ENCODE data around the gene USP24. TPM values are rescaled to one million over a fixed set of nuclear protein-coding genes. Genes with fewer than 3 reads are reported as not detected.
A peak's percentile ranks its signal among the peaks of the same experiment; 100 is the strongest.

USP24 gene
- total and polyA plus RNA-seq, 12 donors = 11.3 to 45.1 (median 25.9) TPM

DNA sequence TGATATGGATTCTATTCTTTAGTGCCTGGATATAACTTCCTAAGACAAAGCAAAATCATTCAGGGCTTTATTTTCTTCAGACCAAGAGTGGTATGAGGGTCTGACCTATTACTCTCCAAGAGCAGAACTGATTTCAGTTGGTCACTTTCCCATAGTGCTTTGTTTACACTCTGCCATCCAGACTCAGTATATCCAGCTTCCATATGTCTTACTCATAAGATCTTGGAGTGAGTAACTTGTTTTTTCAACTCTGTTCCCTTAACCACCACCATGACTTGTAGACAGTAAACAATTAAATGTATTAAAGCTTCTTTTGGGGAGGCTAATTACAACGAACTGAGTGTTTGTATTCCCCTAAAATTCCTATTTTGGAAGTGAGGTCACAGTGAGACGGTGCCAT lies 83.4 kb downstream of the USP24 start:
- no peak for TF ChIP-seq POLR2A (IDR thresholded peaks at IDR 0.05)
- TF ChIP-seq, protein P1, sequence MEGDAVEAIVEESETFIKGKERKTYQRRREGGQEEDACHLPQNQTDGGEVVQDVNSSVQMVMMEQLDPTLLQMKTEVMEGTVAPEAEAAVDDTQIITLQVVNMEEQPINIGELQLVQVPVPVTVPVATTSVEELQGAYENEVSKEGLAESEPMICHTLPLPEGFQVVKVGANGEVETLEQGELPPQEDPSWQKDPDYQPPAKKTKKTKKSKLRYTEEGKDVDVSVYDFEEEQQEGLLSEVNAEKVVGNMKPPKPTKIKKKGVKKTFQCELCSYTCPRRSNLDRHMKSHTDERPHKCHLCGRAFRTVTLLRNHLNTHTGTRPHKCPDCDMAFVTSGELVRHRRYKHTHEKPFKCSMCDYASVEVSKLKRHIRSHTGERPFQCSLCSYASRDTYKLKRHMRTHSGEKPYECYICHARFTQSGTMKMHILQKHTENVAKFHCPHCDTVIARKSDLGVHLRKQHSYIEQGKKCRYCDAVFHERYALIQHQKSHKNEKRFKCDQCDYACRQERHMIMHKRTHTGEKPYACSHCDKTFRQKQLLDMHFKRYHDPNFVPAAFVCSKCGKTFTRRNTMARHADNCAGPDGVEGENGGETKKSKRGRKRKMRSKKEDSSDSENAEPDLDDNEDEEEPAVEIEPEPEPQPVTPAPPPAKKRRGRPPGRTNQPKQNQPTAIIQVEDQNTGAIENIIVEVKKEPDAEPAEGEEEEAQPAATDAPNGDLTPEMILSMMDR (IDR thresholded peaks at IDR 0.05) = no peak
- H3K4me3 ChIP-seq = no peak overlapping the region
- H3K36me3 ChIP-seq (replicated peaks in 1 of 2) = peaks cover 0 to 56% of the 10 kb centered on the region in 2 donors
- 76 to 100% (median 86%) methylated on average over 2 of the region's 2 CpGs for WGBS, 4 donors
- H3K27ac ChIP-seq = no peak overlapping the region
- no peaks in the 10 kb centered on the region for H3K27me3 ChIP-seq
- no peak for DNase-seq
- intact Hi-C loops (cut with DNase I) = no loop called here
- no peaks in the 10 kb centered on the region for H3K9me3 ChIP-seq (replicated peaks in 1 of 3)
- peaks cover 9 to 11% of the 10 kb centered on the region in 2 donors for H3K4me1 ChIP-seq (replicated peaks in 1 of 2)

GRCh38 chr1:55131218-55131617 lies 83.9 kb downstream of the USP24 start:
- Histone ChIP-seq H3K36me3 (replicated peaks in 1 of 2) (peaks cover 0 to 50% of the 10 kb centered on the region in 2 donors), H3K4me1 (replicated peaks in 1 of 2) (peaks cover 9 to 11% of the 10 kb centered on the region in 2 donors), H3K27me3 (no peaks in the 10 kb centered on the region), H3K4me3 (no peak overlapping the region), H3K9me3 (replicated peaks in 1 of 3) (no peaks in the 10 kb centered on the region), H3K27ac (no peak overlapping the region)
- TF ChIP-seq, protein P1 (IDR thresholded peaks at IDR 0.05) = no peak
- no peak for TF ChIP-seq POLR2A (IDR thresholded peaks at IDR 0.05)
- 82 to 91% (median 83%) methylated on average over 2 of the region's 2 CpGs for WGBS, 4 donors
- intact Hi-C loops (cut with DNase I) = no loop called here
- DNase-seq = no peak

- Histone ChIP-seq H3K27ac (no peak overlapping the region), H3K9me3 (replicated peaks in 1 of 3) (no peaks in the 10 kb centered on the region), H3K27me3 (no peaks in the 10 kb centered on the region), H3K4me3 (no peak overlapping the region), H3K4me1 (replicated peaks in 1 of 2) (peaks cover 9 to 11% of the 10 kb centered on the region in 2 donors), H3K36me3 (replicated peaks in 1 of 2) (peaks cover 0 to 49% of the 10 kb centered on the region in 2 donors)
- TF ChIP-seq, protein P1 (IDR thresholded peaks at IDR 0.05) = no peak
- no peak for TF ChIP-seq POLR2A (IDR thresholded peaks at IDR 0.05)
- intact Hi-C loops (cut with DNase I) = no loop called here
- 50 to 62% (median 54%) methylated on average over 4 of the region's 4 CpGs for WGBS, 4 donors
- peak; percentile 43 to 80 (median 67) for DNase-seq
Measured at GRCh38 chr1:55129194-55129728, 85.9 kb downstream of the USP24 start.

DNA sequence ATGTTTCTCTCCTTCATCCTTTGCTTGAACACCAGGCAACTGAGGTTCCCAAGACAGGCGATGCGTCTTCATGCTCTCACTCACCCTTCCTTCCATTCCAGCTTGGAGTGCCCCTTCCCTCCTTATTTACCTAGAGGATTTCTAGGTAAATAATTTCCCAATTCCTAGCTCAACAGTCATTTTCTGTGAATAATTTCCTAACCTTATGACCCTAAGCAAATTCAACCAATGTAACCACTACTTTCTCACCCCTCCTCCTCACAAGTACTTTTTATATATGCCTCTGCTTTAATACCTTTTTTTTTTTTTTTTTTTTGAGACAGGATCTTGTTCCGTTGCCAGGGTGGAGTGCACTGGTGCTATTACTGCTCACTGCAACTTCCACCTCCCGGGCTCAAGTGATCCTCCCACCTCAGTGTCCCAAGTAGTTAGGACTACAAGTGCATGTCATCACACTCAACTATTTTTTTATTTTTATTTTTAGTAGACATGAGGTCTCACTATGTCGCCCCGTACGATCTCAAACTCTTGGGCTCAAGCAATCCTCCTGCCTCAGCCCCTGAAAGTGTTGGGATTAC lies 86.7 kb downstream of the USP24 start:
- TF ChIP-seq, protein P1 (IDR thresholded peaks at IDR 0.05) = no peak
- TF ChIP-seq POLR2A (IDR thresholded peaks at IDR 0.05) = no peak
- Histone ChIP-seq H3K4me1 (replicated peaks in 1 of 2) (peaks cover 9 to 11% of the 10 kb centered on the region in 2 donors), H3K27me3 (no peaks in the 10 kb centered on the region), H3K27ac (no peak overlapping the region), H3K9me3 (replicated peaks in 1 of 3) (no peaks in the 10 kb centered on the region), H3K36me3 (replicated peaks in 1 of 2) (peaks cover 0 to 50% of the 10 kb centered on the region in 2 donors), H3K4me3 (no peak overlapping the region)
- intact Hi-C loops (cut with DNase I) = no loop called here
- DNase-seq = no peak
- WGBS, 4 donors = 92 to 95% (median 94%) methylated on average over 7 of the region's 7 CpGs
